ENCODE results near the gene NEK11.

Gene NEK11

DNA sequence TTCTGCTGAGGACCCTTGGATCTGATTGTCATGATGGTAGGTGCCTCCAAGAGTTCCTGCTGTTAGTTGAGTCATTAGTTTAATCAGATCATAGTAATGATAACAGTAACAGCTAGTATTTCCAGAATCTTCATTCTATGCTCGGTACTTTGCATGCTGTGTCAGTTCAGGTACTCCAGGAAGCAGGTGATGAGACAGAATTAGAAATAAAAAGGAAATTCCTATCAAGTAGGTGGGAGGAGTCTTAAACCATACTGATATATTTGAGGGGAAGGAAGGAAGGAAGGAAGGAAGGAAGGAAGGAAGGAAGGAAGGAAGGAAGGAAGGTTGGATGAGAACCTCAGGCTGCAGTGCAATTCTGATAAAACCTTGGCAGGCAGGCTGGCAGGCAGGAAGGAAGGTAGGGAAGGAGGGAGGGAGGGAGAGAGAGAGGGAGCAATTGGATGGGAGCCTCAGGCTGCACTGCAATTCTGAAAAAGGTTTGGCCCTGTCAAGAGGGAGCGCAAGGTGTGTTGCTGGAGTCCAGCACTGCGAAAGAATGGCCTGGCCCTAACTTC lies 206.1 kb downstream of the NEK11 start:
- H3K27me3 ChIP-seq (ENCODE audit: control insufficient read depth, insufficient read depth, low read length): no peaks in the 10 kb centered on the region
- no peaks in the 10 kb centered on the region for H3K36me3 ChIP-seq (ENCODE audit: control insufficient read depth, low read depth, low read length)
- H3K9me3 ChIP-seq (ENCODE audit: control insufficient read depth, low read depth, low read length): no peaks in the 10 kb centered on the region
- H3K4me3 ChIP-seq (ENCODE audit: low read length): no peak overlapping the region
- H3K27ac ChIP-seq (ENCODE audit: low read length): no peak overlapping the region
- H3K4me1 ChIP-seq (ENCODE audit: control insufficient read depth, low read depth, low read length): no peaks in the 10 kb centered on the region
- H3K9ac ChIP-seq (ENCODE audit: low read length): no peak overlapping the region

DNA sequence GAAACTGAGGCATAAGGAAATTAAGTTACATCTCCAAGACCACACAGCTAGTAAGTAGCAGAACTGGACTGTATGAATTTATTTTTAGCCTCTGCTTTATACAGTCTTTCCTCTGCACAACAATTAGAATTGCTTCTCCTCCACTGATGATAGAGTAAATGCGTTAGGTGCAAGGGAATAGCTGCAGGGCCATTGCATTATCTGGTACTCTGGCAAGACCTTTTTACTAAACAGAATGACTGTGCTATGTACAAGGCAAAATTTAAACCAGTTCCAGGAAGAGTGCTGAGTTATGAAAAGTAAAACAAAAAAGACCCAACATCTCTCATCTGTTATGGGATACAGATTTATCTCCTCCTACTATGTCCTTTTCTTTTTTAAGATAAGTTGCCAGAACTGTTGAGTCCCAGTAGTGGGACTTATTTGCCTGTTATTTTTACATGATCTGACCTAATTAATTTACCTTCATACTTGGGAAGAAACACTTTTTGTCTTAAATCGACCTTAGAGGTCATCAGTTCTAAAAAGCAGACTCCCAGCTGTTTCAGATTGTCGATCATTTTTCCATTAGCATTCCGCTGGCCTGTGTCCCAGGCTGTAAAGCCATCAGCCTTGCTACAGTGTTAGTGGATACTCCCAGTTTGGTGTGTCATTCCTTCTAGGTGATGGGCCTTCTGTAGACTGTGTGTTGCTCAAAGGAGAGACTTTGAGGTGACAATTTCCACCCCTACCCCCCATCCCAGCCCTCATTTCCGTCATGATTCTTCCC lies 207.4 kb downstream of the NEK11 start:
- H3K4me1 ChIP-seq (ENCODE audit: control insufficient read depth, low read depth, low read length): no peaks in the 10 kb centered on the region
- no peak overlapping the region for H3K4me3 ChIP-seq (ENCODE audit: low read length)
- no peaks in the 10 kb centered on the region for H3K9me3 ChIP-seq (ENCODE audit: control insufficient read depth, low read depth, low read length)
- H3K9ac ChIP-seq (ENCODE audit: low read length): no peak overlapping the region
- H3K27me3 ChIP-seq (ENCODE audit: control insufficient read depth, insufficient read depth, low read length): no peaks in the 10 kb centered on the region
- H3K36me3 ChIP-seq (ENCODE audit: control insufficient read depth, low read depth, low read length): no peaks in the 10 kb centered on the region
- no peak overlapping the region for H3K27ac ChIP-seq (ENCODE audit: low read length)

GRCh38 chr3:131236421-131236820 lies 209.7 kb downstream of the NEK11 start:
- H3K9me3 ChIP-seq (ENCODE audit: control insufficient read depth, low read depth, low read length): no peaks in the 10 kb centered on the region
- H3K4me1 ChIP-seq (ENCODE audit: control insufficient read depth, low read depth, low read length): no peaks in the 10 kb centered on the region
- H3K27me3 ChIP-seq (ENCODE audit: control insufficient read depth, insufficient read depth, low read length): no peaks in the 10 kb centered on the region
- H3K36me3 ChIP-seq (ENCODE audit: control insufficient read depth, low read depth, low read length): no peaks in the 10 kb centered on the region
- no peak overlapping the region for H3K9ac ChIP-seq (ENCODE audit: low read length)
- H3K4me3 ChIP-seq (ENCODE audit: low read length): no peak overlapping the region
- no peak overlapping the region for H3K27ac ChIP-seq (ENCODE audit: low read length)

DNA sequence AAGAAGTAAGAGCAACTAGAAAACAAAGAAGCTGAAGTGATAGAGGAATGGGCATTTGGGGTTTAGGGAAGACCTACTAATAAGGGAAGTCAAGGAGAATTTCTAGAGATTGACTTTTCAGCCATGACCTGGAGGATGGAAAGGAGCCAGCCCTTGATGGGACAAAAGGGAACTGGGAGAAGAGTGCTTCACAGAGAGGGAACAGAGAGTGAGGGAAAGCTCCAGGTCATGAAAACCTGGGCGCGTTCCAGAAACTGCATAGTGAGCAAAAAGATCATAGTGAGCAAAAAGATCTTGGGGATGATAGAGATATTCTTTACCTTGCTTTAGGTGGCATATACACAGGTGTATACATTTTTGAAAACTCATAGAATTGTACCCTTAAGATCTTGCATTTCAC lies 211.8 kb downstream of the NEK11 start:
- no peaks in the 10 kb centered on the region for H3K4me1 ChIP-seq (ENCODE audit: control insufficient read depth, low read depth, low read length)
- no peak overlapping the region for H3K4me3 ChIP-seq (ENCODE audit: low read length)

GRCh38 chr3:131239267-131239666 lies 212.6 kb downstream of the NEK11 start:
- no peak overlapping the region for H3K27ac ChIP-seq (ENCODE audit: low read length)
- H3K4me1 ChIP-seq (ENCODE audit: control insufficient read depth, low read depth, low read length): no peaks in the 10 kb centered on the region
- no peaks in the 10 kb centered on the region for H3K36me3 ChIP-seq (ENCODE audit: control insufficient read depth, low read depth, low read length)

More for the DNA sequence above, 211.8 kb downstream of the NEK11 start:
- H3K27me3 ChIP-seq (ENCODE audit: control insufficient read depth, insufficient read depth, low read length): no peaks in the 10 kb centered on the region
- H3K36me3 ChIP-seq (ENCODE audit: control insufficient read depth, low read depth, low read length): no peaks in the 10 kb centered on the region
- H3K9ac ChIP-seq (ENCODE audit: low read length): no peak overlapping the region
- no peak overlapping the region for H3K27ac ChIP-seq (ENCODE audit: low read length)
- H3K9me3 ChIP-seq (ENCODE audit: control insufficient read depth, low read depth, low read length): no peaks in the 10 kb centered on the region

GRCh38 chr3:131242201-131242600 lies 215.5 kb downstream of the NEK11 start:
- no peaks in the 10 kb centered on the region for H3K4me1 ChIP-seq (ENCODE audit: control insufficient read depth, low read depth, low read length)
- no peaks in the 10 kb centered on the region for H3K36me3 ChIP-seq (ENCODE audit: control insufficient read depth, low read depth, low read length)
- H3K9ac ChIP-seq (ENCODE audit: low read length): no peak overlapping the region
- H3K4me3 ChIP-seq (ENCODE audit: low read length): no peak overlapping the region
- H3K27ac ChIP-seq (ENCODE audit: low read length): no peak overlapping the region
- H3K27me3 ChIP-seq (ENCODE audit: control insufficient read depth, insufficient read depth, low read length): no peaks in the 10 kb centered on the region
- no peaks in the 10 kb centered on the region for H3K9me3 ChIP-seq (ENCODE audit: control insufficient read depth, low read depth, low read length)

More at GRCh38 chr3:131239267-131239666, 212.6 kb downstream of the NEK11 start:
- no peak overlapping the region for H3K4me3 ChIP-seq (ENCODE audit: low read length)
- H3K27me3 ChIP-seq (ENCODE audit: control insufficient read depth, insufficient read depth, low read length): no peaks in the 10 kb centered on the region
- no peaks in the 10 kb centered on the region for H3K9me3 ChIP-seq (ENCODE audit: control insufficient read depth, low read depth, low read length)
- no peak overlapping the region for H3K9ac ChIP-seq (ENCODE audit: low read length)

- H3K4me3 ChIP-seq (ENCODE audit: low read length): no peak overlapping the region
- H3K36me3 ChIP-seq (ENCODE audit: control insufficient read depth, low read depth, low read length): no peaks in the 10 kb centered on the region
- H3K27me3 ChIP-seq (ENCODE audit: control insufficient read depth, insufficient read depth, low read length): no peaks in the 10 kb centered on the region
- no peak overlapping the region for H3K9ac ChIP-seq (ENCODE audit: low read length)
- H3K9me3 ChIP-seq (ENCODE audit: control insufficient read depth, low read depth, low read length): peaks cover 6% of the 10 kb centered on the region
- no peaks in the 10 kb centered on the region for H3K4me1 ChIP-seq (ENCODE audit: control insufficient read depth, low read depth, low read length)
- no peak overlapping the region for H3K27ac ChIP-seq (ENCODE audit: low read length)
Observed at GRCh38 chr3:131250466-131250865, 223.8 kb downstream of the NEK11 start.

- Histone ChIP-seq H3K4me1 (ENCODE audit: control insufficient read depth, low read depth, low read length) (no peaks in the 10 kb centered on the region), H3K9me3 (ENCODE audit: control insufficient read depth, low read depth, low read length) (no peaks in the 10 kb centered on the region), H3K4me3 (ENCODE audit: low read length) (no peak overlapping the region), H3K9ac (ENCODE audit: low read length) (no peak overlapping the region), H3K27me3 (ENCODE audit: control insufficient read depth, insufficient read depth, low read length) (no peaks in the 10 kb centered on the region), H3K36me3 (ENCODE audit: control insufficient read depth, low read depth, low read length) (no peaks in the 10 kb centered on the region), H3K27ac (ENCODE audit: low read length) (no peak overlapping the region)
Observed at GRCh38 chr3:131260525-131260924, 233.8 kb downstream of the NEK11 start.

- Histone ChIP-seq H3K36me3 (ENCODE audit: control insufficient read depth, low read depth, low read length) (no peaks in the 10 kb centered on the region), H3K9me3 (ENCODE audit: control insufficient read depth, low read depth, low read length) (no peaks in the 10 kb centered on the region), H3K27ac (ENCODE audit: low read length) (no peak overlapping the region)
Observed at GRCh38 chr3:131261104-131261503, 234.4 kb downstream of the NEK11 start.

GRCh38 chr3:131275556-131275955 lies 248.9 kb downstream of the NEK11 start:
- Histone ChIP-seq H3K9me3 (ENCODE audit: control insufficient read depth, low read depth, low read length) (no peaks in the 10 kb centered on the region), H3K4me3 (ENCODE audit: low read length) (no peak overlapping the region), H3K9ac (ENCODE audit: low read length) (no peak overlapping the region)

More at GRCh38 chr3:131261104-131261503, 234.4 kb downstream of the NEK11 start:
- Histone ChIP-seq H3K4me1 (ENCODE audit: control insufficient read depth, low read depth, low read length) (no peaks in the 10 kb centered on the region), H3K9ac (ENCODE audit: low read length) (no peak overlapping the region), H3K27me3 (ENCODE audit: control insufficient read depth, insufficient read depth, low read length) (no peaks in the 10 kb centered on the region), H3K4me3 (ENCODE audit: low read length) (no peak overlapping the region)

GRCh38 chr3:131277836-131278497 lies 251.3 kb downstream of the NEK11 start:
- no peaks in the 10 kb centered on the region for H3K9me3 ChIP-seq (ENCODE audit: control insufficient read depth, low read depth, low read length)
- H3K36me3 ChIP-seq (ENCODE audit: control insufficient read depth, low read depth, low read length): no peaks in the 10 kb centered on the region
- H3K27me3 ChIP-seq (ENCODE audit: control insufficient read depth, insufficient read depth, low read length): no peaks in the 10 kb centered on the region
- no peaks in the 10 kb centered on the region for H3K4me1 ChIP-seq (ENCODE audit: control insufficient read depth, low read depth, low read length)
- H3K9ac ChIP-seq (ENCODE audit: low read length): no peak overlapping the region
- no peak overlapping the region for H3K4me3 ChIP-seq (ENCODE audit: low read length)
- no peak overlapping the region for H3K27ac ChIP-seq (ENCODE audit: low read length)

More at GRCh38 chr3:131275556-131275955, 248.9 kb downstream of the NEK11 start:
- Histone ChIP-seq H3K4me1 (ENCODE audit: control insufficient read depth, low read depth, low read length) (no peaks in the 10 kb centered on the region), H3K36me3 (ENCODE audit: control insufficient read depth, low read depth, low read length) (no peaks in the 10 kb centered on the region), H3K27ac (ENCODE audit: low read length) (no peak overlapping the region), H3K27me3 (ENCODE audit: control insufficient read depth, insufficient read depth, low read length) (no peaks in the 10 kb centered on the region)

Data from iPS-18a (cell line).